ENCODE measurements around the gene TMEFF1.
"Not testable (repeated sequence)": the region's sequence is repeated elsewhere in the genome, so short reads cannot be mapped to it uniquely, and the experiment has no call there.

TMEFF1 gene, protein sequence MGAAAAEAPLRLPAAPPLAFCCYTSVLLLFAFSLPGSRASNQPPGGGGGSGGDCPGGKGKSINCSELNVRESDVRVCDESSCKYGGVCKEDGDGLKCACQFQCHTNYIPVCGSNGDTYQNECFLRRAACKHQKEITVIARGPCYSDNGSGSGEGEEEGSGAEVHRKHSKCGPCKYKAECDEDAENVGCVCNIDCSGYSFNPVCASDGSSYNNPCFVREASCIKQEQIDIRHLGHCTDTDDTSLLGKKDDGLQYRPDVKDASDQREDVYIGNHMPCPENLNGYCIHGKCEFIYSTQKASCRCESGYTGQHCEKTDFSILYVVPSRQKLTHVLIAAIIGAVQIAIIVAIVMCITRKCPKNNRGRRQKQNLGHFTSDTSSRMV

GRCh38 chr9:100472788-100473275 lies at the start of gene TMEFF1:
TMEFF1 (plus strand) TSS chr9:100473149; CDS start chr9:100473545, 396 bp downstream.
- DNase-seq: no peak

- no peak for DNase-seq
These were observed 47.2 kb upstream of the TMEFF1 start for GRCh38 chr9:100425758-100426157.

DNA sequence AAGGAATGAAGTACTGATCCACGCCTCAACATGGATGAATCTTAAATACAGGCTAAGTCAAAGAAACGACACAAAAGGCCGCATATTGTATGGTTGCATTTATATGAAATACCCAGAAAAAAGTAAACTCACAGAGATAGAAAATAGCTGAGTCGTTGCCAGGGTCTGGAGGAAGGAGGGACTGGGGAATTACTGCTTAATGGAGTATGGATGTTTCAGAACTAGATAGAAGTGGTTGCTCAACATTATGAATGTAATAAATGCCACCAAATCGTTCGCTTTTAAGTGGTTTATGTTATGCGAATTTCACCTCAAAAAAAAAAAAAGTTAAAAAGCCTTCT lies 46.8 kb upstream of the TMEFF1 start:
- DNase-seq: peak; percentile 19

- DNase-seq: peak; percentile 68
These were observed 46.2 kb upstream of the TMEFF1 start, which contains the start of gene MSANTD3 for GRCh38 chr9:100426530-100427365. MSANTD3 (plus strand) TSS chr9:100427143; CDS start chr9:100441939, 14,796 bp downstream.

DNA sequence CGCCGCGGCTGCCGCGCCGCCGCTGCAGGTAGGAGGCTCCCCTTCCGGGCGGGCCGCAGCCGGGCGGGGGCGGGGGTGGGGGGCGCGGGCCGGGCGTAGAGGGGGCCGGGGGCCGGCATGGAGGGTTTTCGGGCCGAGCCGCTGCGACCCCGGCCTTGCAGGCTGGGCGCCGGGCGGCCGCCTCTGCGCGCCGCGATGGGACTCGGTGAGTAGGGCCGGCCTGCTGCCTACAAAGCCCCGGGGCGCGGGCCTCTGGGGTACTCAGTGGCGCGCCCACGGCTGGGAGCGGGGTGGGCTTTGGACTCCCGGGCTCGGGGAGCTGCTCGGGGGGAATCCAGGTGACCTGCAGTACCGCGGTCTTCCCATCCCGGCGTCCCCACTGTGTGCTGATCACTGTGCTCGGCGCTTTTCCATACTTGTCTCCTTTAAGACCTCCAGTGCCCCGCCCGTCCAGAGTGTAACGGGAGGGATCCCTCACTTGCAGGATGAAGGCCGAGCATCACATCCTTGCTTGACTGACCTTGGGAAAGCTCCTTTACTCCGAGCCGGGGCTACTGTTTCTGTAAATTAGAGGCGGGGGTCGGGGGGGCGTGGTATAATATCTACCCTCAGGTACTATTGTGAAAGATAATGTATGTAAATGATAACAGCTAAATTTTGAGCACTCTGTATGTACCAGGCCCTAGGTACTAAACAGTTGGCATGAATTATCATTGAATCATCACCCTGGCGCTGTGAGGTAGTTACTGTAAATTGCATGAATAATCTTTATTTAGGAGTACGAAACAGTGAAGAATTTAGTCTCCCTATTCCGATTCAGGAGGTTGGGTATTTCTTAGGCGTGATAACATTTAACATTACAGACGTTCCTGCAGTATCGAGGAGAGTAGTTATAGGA lies 45.3 kb upstream of the TMEFF1 start:
- peak; percentile 41 for DNase-seq

GRCh38 chr9:100428871-100429654 lies 43.9 kb upstream of the TMEFF1 start:
- DNase-seq: peak; percentile 98

GRCh38 chr9:100430286-100430940 lies 42.5 kb upstream of the TMEFF1 start:
- DNase-seq: no peak

GRCh38 chr9:100431886-100432285 lies 41.1 kb upstream of the TMEFF1 start:
- peak; percentile 15 for DNase-seq

- no peak for DNase-seq
These were observed 40.2 kb upstream of the TMEFF1 start for GRCh38 chr9:100432736-100433135.

- DNase-seq: no peak
These were observed 36.4 kb upstream of the TMEFF1 start for GRCh38 chr9:100436571-100436970.

DNA sequence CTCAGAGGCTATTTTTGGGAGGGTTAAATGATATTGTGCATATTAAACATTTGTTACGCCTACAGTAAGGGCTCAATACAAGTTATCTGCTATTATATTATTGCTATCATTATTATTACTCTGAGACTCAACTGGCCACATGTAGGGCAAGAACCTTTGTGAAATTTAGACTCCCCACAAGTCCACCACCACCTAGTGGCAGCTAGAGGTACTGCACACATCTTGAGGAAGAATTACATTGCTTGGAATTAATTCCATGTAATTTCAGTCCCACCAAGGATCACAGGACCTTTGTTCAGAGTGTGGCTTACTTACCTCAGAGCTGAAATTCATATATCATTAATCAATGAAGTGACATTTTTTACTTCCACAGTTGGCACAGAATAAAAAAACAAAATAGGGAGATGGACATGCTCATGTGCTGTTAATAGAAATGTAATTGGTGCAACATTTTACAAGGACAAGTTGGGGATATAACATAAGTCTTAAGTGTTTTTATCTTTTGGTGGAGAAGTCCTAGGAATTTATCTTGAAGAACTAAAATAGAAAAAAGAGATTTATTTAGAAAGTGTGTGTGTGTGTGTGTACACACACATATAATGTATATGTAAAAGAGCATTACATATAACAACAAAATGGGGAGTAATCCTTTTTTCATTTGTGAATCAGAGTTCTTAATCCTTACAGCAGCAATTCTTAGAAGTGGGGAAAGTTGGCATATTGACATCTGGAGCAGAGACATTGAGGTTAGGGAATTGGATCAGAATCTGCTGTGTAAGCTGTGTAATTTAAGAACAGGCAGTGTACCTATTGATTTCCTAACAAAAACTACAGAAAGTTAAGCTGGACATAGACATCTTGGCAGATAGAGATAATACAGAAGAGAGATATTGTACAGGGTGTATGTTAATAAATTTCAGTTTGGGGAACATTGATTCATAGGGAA lies 34.8 kb upstream of the TMEFF1 start:
- peak; percentile 71 for DNase-seq

- no peak for DNase-seq
These were observed 32.9 kb upstream of the TMEFF1 start for GRCh38 chr9:100440071-100440470.

DNA sequence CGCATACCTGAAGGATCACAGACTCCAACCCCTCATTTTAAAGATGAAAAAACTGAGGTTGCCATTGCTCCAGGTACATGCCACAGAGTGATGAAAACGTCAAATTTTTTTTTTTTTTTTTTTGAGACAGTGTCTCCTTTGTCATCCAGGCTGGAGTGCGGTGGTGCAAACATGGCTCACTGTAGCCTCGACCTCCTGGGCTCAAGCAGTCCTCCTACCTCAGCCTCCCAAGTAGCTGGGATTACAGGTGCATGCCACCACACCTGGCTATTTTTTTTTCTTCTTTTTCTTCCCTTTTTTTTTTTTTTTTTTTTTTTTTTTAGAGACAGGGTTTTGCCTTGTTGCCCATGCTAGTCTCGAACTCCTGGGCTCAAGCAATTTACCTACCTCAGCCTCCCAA lies 32.5 kb upstream of the TMEFF1 start:
- not testable (repeated sequence) for DNase-seq

GRCh38 chr9:100441911-100442361 lies 31.0 kb upstream of the TMEFF1 start:
- no peak for DNase-seq

DNA sequence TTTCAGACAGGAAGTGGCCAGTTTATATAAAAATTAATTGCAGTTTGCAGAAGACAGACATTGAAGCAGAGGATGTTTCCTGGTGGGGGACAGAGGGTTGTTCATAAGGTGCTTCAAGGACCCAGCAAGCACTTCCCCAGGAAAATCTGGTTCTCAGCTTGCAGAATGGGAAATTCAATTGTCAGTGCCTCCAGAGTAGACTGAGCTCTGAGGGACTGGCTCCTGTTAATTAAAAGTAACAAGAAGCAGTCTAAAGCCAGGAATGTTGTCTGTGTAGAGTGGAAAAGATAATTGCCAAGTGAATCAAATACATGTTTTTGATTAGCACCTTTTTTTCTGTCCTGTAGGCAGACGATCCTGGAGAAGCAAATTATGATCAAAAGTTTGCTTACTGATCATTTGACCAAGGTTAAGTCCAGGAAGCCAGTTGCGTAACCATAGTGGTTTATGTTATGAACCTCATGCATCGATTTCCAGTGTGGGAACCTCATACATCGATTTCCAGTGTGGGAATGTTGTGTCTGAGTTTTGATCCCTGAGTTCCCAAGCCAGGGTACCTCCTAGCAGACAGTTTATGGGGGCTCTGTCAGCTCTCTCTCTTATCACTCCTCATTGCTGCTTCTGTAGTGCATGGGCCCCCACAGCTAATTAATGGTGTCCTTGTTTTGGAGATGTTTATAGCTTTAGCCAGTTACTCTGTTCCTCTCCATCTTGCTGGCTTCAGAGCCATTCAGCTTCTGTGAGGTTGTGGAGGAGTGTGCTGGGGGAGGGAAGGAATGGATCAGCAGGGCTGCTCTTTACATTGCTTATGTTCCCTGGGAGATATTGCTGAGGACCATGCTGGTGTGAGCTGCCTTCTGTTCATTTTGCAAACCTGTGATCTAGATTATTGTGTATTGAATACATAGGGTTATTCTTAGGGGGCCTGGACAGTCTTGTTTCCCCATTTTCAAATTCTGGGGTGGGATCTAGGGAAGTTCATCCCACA lies 28.9 kb upstream of the TMEFF1 start:
- DNase-seq: no peak

DNA sequence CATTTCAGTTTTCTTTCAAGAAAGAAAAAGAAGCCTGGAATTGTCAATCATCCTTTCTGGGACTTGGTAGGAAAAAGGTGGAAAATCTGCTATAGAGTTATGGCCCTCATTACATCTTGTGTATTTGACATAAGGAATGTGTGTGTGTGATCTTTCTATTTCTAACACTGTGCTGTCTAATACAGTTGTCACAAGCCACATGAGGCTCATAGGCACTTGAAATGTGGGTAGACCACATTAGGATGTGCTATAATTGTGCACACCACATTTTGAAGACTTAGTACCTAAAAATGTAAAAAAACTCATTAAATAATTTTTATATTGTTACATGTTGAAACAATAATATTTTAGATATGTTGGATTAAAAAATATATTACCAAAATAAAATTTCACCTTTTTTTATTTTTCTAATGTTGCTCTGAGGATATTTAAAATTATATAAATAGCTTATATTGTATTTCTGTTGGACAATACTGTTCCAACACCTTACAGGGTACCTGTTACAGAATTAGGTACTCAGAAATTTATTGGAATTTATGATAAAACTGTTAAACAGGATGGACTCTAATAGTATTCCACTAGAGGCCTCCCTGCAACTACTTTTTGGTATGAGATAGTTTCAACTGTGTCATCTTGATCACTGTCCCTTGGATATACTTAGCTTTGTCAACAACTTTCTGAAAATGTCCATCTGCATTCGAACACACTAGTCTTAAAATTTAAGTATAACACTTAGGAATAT lies 27.6 kb upstream of the TMEFF1 start:
- DNase-seq: no peak

DNA sequence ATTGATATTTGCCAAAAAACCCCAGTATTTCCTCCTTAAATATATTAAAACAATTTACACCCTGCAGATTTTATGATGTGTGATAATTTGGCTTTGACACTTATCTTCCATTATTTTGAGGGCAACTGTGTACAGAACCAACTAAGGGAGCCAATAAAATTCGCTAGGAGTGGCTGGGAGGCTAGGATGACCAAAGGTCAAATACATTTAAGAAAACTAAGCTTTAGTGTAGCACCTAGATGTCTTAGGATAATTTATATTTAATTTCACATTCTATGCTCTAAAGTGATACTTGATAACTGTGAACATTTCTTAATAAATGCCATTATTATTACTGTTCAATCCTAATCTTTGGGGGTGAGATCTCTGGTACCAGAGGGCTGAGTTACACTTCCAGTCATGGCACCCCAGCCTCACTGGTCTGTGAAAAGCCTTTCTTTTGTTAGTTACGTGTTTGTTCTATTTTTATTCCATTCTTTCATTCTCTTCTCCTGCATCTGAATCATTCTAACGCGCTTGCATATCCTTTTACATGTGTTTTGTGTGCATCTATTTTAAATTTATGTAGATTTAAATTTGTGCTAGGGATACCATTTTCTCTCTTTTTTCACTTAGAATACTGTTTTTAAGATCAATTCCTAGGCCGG lies 26.9 kb upstream of the TMEFF1 start:
- no peak for DNase-seq

- DNase-seq: no peak
These were observed 25.9 kb upstream of the TMEFF1 start for GRCh38 chr9:100447041-100447440.
